Superior temporal gyrus (tissue), 1 donor: ENCODE data around the gene TRIM5.
"Not testable (repeated sequence)": the region's sequence is repeated elsewhere in the genome, so short reads cannot be mapped to it uniquely, and the experiment has no call there.

Source experiments
- DNase-seq: peaks from one replicate; pipeline ENCODE4 v3.0.0-alpha.2; 2016; ENCODE audit errors: extremely low spot score

Gene TRIM5

DNA sequence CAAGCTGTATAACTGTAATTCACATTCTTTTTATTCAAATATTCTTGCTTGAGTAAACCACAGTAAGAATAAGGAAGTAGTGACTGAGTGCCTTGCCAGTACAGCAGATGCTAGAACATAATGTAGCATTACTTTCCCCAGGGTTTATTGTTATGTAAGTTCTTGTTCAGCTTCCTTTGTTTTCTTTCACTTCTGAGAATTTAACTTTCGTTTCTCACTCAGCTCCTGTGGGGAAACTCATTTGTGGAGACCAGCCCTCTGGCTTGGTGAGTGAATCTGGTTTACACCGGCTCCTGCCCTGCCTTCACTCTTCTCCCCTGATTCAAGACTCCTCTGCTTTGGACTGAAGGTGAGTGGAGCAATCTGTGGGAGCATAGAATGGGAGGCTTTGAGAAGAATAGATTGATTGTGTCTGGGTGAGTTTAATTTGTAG lies 4.7 kb upstream of the TRIM5 start, which contains the start of gene TRIM22:
Gene TRIM22, plus strand, starts transcription at position 240 of the 433 bp plus-strand sequence. CDS start 6,443 bp downstream, outside the sequence.
- DNase-seq, result peak; percentile 66

DNA sequence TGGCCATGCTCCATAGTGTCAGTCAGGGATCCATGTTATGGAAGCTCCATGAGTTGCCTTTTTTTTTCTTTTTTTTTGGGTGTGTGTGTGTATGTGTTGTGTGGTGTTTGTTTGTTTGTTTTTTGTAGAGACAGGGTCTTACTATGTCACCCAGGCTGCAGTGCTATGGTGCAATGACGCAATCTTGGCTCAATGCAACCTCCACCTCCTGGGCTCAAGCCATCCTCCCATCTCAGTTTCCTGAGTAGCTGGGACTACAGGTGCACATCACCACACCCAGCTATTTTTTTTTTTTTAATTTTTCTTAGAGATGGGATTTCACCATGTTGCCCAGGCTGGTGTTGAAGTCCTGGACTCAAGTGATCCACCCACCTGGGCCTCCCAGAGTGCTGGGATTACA lies 3.6 kb upstream of the TRIM5 start:
- DNase-seq, result no peak

DNA sequence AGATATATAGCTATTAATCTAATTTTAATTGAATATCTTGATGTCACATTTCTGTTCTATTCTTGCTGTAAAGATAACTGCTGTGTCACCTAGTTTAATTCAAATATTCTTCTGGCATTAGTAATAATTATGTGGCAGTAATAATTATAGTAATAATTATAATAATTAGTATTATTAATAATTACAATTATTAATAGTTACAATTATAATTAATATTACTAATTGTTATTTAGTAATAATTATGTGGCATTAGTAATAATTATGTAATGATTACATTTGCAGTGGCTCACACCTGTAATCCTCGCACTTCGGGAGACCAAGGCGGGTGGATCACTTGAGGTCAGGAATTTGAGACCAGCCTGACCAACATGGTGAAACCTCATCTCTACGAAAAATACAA lies 1.6 kb upstream of the TRIM5 start:
- no peak for DNase-seq

DNA sequence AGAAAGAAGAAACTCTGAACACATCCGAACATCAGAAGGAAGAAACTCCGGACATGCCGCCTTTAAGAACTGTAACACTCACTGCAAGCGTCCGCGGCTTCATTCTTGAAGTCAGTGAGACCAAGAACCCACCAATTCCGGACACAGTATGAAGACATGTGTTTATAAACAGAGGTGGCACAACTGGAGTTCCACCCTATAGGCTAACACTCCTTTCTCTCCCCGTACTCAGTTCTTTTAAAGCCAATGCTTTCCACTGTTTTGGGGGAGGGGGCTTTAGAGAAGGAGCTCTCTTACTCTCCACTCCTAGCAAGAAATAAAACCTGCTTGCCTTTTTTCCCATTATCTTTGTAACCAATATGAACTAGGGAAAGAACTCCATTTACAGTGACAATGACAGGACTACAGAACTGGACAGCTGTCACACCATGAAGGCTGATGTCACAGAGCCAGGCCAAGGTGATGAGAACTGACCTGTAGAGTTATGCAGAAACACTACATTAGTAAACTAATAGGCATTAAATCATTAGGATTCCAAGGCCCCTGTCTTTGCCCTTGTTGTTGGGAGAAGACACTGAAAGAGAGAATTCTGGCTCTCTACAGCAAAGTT lies 733 bp downstream of the TRIM5 start:
- no peak for DNase-seq

DNA sequence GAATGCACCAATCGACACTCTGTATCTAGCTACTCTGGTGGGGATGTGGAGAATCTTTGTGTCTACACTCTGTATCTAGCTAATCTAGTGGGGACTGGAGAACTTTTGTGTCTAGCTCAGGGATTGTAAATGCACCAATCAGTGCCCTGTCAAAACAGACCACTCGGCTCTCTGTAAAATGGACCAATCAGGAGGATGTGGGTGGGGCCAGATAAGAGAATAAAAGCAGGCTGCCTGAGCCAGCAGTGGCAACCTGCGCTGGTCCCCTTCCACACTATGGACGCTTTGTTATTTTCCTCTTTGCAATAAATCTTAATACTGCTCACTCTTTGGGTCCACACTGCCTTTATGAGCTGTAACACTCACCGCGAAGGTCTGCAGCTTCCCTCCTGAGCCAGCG lies 1.3 kb downstream of the TRIM5 start:
- DNase-seq, result not testable (repeated sequence)

DNA sequence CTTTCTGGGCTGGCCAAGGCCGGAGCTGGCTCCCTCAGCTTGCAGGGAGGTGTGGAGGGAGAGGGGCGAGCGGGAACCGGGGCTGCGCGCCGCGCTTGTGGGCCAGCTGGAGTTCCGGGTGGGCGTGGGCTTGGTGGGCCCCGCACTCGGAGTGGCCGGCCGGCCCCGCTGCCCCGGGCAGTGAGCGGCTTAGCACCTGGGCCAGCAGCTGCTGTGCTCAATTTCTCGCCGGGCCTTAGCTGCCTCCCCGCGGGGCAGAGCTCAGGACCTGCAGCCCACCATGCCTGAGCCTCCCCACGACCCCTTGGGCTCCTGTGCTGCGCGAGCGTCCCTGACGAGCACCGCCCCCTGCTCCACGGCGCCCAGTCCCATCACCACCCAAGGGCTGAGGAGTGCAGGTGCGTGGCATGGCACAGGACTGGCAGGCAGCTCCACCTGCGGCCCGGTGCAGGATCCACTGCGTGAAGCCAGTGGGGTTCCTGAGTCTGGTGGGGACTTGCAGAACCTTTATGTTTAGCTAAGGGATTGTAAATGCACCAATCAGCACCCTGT lies 1.9 kb downstream of the TRIM5 start:
- DNase-seq, result not testable (repeated sequence)

DNA sequence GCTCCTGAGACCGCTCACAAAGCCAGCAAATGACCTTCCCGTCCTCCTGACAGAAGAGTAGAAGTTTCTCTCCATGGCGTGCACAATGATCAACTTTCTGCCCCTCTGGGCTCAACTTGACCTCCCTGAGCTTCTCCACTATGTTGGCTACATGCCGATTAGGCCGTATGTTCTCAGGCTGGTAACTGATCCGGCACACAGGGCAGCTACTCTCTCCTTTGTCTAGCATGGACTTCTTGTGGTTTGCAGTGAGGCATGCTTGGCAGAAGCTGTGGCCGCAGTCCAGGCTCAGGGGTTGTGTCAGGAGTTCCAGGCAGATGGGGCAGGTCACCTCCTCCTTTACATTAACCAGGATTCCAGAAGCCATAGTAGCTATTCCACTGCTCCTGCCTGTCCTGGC lies 5.1 kb downstream of the TRIM5 start:
- no peak for DNase-seq

DNA sequence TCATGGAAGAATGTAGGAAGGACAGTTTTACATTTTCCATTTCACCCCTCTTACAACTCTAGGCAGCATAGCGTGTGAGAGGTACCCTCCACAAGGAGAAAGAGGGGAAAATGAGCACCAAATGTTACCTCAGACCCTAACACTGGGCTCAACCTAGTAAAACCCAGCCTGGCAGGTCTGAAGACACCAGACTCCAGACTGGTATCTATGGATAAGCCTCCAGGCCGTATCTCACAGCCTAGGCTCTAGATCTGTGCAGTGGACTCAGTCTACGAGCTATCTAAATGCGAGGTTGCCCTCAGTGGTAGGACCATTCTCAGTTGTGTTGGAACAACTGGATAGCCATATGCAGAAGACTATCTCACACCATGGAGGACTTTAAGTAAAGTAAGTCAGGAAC lies 10.5 kb downstream of the TRIM5 start:
- DNase-seq, result no peak

DNA sequence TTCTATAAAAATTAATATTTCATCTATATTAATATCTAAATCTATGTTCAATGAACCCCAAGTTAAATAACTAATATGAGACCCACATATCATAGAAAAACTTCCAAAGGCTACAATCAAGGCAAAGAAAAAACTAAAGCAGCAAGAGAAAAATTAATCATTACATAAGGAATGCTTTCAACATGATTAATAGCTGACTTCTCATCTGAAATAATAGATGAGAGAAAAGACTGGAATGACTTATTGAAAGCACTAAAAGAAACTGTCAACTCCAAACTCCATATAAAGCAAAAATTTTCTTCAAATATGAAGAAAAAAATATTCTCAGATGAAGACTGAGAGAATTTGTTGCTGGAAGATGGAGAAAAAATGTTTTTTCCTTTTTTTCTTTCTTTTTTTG lies 13.0 kb downstream of the TRIM5 start:
- DNase-seq, result no peak

DNA sequence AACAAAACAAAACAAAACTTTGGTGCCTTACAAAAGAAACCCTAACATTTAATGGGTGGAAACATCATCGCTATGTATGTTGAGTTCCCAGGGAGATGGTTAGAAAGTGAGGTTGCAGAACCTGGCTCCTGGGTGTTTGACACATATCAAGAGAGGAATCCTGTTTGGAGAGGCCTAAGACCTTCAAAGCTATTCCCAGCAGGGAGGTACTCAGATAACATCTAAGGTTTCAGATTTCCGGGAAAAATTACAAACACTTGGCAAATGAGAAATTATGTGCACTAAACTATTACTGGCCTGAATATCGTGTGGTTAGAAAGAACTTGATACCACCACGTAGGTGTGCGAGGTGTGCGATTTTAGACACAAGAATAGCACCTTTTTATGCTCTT lies 18.5 kb downstream of the TRIM5 start:
- no peak for DNase-seq

DNA sequence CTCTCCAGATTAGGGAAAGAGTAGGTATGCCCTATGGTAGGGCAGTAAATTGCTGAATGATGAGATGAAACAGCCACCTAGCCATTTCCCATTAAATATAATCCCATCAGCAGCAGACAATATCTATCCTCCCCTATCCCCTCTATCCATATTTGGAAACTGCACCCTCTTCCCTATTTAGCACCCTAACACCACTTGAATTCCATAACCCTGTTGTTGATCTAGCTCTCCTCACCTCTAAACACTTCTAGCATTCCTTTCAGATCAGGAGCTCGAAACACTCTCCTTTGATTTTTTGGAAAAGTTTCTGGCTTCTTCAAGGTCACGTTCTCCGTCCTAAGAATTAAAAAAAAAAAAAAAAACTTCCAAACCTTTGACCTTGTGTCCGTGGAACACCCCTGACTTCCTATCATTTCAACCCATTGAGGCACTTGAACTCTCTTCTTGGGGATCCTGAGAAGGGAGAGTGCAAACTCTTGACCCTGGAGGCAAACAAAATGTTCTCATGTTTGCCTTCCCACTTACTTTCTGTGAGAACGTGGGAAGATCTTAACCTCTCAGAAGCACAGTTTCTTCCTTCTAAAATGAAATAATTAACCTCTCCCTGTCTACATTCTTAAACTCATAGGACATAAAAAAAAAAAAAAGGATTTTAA lies 19.0 kb downstream of the TRIM5 start:
- DNase-seq, result no peak

DNA sequence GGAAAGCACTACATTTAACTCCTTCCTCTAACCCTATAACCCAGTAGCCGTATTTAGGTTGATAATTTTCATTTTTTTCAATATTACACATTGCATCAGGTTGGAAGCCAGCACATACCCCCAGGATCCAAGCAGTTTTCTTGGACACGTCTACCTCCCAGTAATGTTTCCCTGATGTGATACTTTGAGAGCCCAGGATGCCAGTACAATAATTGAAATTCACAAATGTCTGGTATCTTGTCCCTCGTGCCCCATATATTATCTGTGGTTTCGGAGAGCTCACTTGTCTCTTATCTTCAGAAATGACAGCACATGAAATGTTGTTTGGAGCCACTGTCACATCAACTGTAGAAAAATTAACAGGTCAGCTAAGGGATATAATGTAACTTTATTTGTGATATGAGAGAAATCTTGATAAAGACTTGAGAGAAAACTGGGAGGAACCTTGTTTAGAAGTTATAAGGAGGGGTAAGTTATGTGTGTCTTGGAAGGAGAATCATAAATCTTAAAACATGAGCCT lies 19.8 kb downstream of the TRIM5 start:
- no peak for DNase-seq

DNA sequence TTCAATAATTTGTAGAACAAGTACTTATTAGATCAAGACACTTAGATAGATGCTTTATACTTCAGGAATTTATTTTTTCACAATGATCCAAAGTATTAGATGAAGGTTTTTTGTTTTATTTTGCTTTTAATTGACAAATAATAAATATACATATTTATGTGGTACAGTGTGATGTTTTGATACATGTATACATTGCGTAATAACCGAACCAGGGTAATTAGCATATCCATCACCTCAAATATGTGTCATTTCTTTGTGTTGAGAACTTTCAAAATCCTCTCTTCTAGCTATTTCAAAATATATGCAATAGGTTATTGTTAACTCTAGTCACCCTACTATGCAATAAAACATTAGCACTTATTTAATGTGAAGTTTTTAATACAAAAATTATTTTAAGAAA lies 21.4 kb downstream of the TRIM5 start:
- DNase-seq, result no peak

DNA sequence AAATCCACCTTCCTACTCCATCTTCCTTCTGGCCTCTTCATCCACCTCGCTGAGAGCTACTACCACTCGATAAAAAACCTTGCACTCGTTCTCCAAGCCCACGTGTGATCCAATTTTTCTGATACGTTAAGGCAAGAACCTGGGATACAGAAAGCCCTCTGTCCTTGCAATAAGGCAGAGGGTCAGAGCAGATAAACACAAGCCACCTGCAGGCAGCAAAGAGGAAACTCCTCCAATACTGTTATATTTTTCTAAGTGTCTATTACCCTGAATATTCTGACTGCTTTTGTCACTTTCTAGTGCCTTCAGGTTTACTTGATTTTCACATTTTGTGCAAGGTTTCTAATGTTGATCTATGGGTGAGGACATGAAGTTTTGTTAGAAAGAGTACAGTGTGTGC lies 26.6 kb downstream of the TRIM5 start:
- no peak for DNase-seq

DNA sequence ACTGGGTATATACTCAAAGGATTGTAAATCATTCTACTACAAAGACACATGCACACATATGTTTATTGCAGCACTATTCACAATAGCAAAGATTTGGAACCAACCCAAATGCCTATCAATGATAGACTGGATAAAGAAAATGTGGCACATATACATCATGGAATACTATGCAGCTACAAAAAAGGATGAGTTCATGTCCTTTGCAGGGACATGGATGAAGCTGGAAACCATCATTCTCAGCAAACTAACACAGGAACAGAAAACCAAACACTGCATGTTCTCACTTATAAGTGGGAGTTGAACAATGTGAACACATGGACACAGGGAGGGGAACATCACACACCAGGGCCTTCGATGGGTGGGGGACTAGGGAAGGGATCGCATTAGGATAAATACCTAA lies 27.9 kb downstream of the TRIM5 start:
- DNase-seq, result not testable (repeated sequence)

DNA sequence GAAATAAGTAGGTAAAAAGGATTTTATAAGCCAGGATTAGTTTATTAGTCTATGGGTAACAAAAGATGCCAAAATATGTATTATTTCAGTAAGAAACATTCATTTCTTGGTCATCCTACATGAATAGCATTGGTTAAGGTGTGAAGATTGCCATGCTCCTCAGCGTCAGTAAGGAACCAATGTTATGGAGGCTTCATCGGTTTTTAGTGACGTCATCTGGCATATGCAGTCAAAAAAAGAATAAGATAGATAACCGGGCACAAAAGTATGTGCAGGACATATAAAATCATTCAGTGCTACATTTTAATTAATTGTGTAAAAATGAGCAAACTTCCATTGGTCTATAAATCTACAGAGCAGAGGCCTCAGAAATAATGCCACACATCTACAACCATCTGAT lies 29.4 kb downstream of the TRIM5 start:
- DNase-seq, result no peak

DNA sequence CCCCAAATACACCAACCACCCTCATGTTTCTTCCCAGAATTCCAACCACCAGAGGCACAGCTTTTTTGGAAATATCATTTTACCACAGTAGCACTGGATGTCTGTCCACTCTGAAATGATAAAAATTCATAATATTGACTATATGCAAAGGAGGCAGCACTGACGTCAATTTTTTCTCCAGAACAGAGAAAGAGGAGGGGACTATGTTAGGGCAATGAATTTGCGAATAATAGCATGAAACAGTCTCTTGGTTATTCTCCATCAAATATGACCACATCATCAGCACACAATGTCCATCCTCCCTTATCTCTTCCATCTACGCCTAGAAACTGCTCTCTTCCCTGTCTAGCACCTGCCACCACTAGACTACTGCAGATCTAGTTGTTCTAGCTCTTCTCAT lies 38.7 kb downstream of the TRIM5 start:
- DNase-seq, result no peak

DNA sequence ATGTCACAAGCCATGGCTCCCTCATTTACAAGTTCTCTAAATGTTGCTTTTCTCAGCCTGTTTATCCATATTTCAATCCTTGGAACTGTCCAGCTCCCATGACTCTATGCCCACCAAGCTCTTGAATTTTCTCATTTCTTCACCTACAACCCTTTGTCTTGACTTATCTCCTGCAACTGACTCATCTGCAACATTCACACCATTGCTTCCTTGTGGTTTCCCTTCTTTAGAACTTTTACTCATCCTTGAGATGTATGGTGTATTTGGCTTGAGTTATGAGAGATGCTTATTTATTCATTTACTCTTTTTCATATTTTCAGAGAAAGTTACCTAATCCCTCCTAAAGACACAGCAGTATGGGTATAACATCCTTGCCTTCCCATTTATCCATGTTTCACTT lies 41.3 kb downstream of the TRIM5 start:
- DNase-seq, result no peak

DNA sequence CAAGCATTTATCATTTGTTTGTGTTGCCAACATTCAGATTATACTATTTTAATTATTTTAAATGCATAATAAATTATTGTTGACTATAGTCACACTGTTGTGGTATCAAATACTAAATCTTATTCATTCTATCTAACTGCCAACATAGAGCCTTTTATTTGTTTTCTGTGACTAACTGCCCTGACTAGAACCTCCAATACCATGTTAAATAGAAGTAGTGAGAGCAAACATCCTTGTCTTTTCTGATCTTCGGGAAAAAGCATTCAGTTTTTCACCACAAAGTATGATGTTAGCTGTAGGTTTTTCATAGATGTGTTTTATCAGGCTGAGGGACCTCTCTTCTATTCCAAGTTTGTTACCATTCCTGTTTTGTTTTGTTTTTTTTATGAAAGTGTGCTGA lies 44.9 kb downstream of the TRIM5 start:
- no peak for DNase-seq

DNA sequence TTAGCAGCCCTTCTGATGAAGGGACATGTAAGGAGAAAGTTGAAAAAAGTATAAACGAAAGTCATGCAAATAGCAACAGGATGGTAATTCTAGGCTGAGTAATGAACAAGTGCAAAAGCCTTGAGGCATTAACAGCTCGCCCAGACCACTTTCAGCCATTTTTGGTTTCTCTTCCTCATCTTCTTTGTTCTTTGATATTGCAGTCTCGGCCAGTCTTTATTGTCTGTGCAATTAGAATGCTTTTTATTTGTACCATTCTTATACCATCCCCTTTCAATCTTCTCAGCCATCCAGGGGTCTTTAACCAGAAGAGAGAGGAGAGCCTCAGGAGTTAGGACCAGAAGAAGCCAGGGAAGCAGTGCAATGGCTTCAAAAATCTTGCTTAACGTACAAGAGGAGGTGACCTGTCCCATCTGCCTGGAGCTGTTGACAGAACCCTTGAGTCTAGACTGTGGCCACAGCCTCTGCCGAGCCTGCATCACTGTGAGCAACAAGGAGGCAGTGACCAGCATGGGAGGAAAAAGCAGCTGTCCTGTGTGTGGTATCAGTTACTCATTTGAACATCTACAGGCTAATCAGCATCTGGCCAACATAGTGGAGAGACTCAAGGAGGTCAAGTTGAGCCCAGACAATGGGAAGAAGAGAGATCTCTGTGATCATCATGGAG lies 52.8 kb downstream of the TRIM5 start:
- no peak for DNase-seq

DNA sequence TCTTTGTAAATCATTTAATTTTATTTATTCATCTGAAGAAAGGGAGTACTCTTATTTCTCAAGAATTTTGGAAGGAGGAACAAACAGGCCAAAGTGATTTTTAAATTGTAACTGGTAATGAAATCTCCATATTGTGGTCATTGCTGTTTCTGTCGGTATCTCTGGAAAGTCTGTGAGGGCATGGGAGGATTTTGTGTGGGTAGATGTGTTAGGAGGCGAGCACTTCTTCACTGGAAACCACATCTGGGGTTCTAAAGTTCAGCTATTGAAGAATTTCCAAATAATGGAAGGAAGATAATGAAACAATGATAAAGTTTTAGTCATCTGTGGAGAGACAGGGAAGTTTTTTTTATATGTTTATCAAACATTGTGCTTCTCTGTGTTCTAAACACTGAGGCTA lies 53.5 kb downstream of the TRIM5 start:
- DNase-seq, result no peak

DNA sequence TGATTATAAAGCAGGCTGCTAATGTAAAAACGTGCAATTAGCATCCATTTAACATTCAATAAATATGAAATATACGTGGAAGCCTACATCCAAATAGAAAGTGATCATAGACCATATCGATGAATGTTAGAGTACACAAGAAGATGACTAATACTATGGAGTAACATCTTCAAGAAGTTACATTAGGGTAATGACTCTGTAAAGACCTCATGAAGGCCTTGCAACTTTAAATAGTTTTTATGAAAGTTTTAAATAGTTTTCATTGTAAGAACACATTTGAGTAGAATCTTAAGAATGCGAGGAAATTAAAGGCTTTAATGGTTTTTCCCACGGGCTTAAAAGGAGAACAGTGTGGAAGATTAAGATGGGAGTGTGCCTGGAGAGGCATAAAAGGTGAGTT lies 58.7 kb downstream of the TRIM5 start:
- DNase-seq, result no peak

DNA sequence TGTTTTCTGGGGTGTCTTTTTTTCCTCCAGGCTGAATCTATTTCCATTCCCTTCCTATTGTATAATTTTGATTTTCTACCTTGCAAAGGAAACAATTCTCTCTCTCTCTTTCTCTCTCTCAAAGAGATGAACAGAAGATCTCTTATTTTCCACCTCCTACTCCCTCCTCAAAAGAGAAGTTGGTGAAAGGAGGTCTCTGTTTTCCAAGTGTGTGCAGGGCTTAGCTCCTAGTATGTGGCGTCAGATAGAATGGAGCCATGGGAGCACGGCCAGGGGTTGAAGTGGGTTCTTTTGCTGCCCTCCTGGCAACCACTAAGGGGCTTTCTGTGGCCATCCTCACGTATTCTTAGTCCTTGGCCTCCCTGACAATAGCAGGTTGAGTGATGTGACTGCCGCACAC lies 59.6 kb downstream of the TRIM5 start:
- DNase-seq, result no peak
